MM.1S (cell line): Measurements from ENCODE around the gene RASGRF2.

Source experiments
- EZH2 ChIP-seq: fragments of 300-600 bp; sonication (generic); optimal IDR thresholded peaks from 2 replicates; pipeline ENCODE3; 2017; ENCODE audit warnings: low read depth, mild to moderate bottlenecking, antibody characterized with exemption, low read length, mixed read lengths
- EZH2phosphoT487 ChIP-seq: fragments of 300-600 bp; sonication (generic); IDR thresholded peaks from 2 replicates; pipeline ENCODE4 v1.6.1; 2018; ENCODE audit warnings: antibody characterized with exemption, low read length
- TF ChIP-seq, protein P1 (sequence below): fragments of 300-600 bp; sonication (generic); IDR thresholded peaks from 2 replicates; pipeline ENCODE4 v1.5.1; 2016; ENCODE audit warnings: antibody characterized with exemption, low read length, mixed read lengths

DNA sequence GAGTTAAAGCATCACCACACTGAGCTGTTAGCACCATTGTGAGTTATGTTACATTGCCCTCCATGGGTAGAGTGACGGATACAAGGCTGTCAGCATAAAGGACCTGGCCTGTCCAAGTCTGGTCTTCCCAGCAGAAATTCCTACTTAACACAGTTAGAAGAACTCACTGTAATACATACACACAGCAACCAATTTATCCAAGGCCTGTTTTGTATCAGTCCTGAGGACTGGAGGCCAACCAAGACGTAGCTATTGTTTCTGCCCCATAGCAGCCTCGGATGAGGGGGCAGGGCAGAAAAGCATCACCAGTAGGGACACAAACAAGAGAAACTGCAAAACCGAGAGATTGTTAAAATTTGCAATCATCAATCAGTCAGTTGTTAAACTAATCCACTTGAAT lies 206.9 kb downstream of the RASGRF2 start:
- TF ChIP-seq, protein P1, sequence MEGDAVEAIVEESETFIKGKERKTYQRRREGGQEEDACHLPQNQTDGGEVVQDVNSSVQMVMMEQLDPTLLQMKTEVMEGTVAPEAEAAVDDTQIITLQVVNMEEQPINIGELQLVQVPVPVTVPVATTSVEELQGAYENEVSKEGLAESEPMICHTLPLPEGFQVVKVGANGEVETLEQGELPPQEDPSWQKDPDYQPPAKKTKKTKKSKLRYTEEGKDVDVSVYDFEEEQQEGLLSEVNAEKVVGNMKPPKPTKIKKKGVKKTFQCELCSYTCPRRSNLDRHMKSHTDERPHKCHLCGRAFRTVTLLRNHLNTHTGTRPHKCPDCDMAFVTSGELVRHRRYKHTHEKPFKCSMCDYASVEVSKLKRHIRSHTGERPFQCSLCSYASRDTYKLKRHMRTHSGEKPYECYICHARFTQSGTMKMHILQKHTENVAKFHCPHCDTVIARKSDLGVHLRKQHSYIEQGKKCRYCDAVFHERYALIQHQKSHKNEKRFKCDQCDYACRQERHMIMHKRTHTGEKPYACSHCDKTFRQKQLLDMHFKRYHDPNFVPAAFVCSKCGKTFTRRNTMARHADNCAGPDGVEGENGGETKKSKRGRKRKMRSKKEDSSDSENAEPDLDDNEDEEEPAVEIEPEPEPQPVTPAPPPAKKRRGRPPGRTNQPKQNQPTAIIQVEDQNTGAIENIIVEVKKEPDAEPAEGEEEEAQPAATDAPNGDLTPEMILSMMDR: no peak
- TF ChIP-seq EZH2phosphoT487 (no peak), EZH2 (no peak)
